Sigmoid colon (tissue), 4 donors: ENCODE data around the gene GSTT4.
"Not testable (repeated sequence)": the region's sequence is repeated elsewhere in the genome, so short reads cannot be mapped to it uniquely, and the experiment has no call there.

ENCODE experiments used
- EP300 ChIP-seq, 4 donors: sonication (generic); formaldehyde crosslinking; IDR thresholded peaks; one replicate each; pipeline ENCODE4 v1.6.1; 2017; ENCODE audit warnings: antibody characterized with exemption in 4 of 4
- POLR2A ChIP-seq, 2 donors: fragments of 450-650 bp; IDR thresholded peaks; one replicate each; pipeline ENCODE4 v1.6.1; 2016; ENCODE audit warnings: antibody characterized with exemption in 2 of 2, mild to moderate bottlenecking in 2 of 2, moderate library complexity in 2 of 2
- POLR2AphosphoS5 ChIP-seq, 4 donors: sonication (generic); formaldehyde crosslinking; IDR thresholded peaks; one replicate each; pipeline ENCODE4 v1.6.1; 2017; ENCODE audit warnings: antibody characterized with exemption in 4 of 4
- TF ChIP-seq, protein P1 (sequence below), 4 experiments: fragments of 450-650 bp in 3 of 4; fragments of 200-600 bp in 1 of 4; IDR thresholded peaks; one replicate each; pipeline ENCODE4 v1.5.1; 2016 to 2019; ENCODE audit warnings: antibody characterized with exemption in 4 of 4, mild to moderate bottlenecking in 3 of 4, moderate library complexity in 2 of 4

DNA sequence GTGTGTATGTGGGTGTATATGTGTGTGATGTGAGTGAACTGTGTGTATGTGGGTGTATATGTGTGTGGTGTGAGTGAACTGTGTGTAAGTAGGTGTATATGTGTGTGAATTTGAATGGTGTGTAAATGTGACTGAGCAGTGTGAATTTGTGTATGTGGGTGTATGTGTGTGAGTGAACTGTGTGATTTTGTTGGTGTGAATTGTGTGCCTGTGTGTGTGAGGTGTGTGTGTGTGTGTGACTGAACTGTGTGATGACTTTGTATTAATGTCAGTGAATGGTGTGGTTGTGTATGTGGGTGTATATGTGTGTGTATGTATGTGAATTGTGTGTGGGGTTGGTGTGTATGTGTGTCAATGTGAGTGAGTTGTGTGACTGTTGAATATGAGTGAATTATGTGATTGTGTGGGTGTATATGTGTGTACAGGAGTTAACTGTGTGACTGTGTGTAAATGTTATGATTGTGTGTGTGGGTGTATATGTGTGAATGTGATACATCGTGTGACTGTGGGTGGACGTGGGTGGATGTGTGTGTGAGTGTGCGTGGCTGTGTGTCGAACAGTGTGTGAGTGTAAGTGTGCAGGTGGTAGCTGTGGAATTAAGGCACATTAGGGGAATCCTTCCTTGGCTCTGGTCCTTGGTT is 18.6 kb downstream of the GSTT4 start:
- not testable (repeated sequence) for TF ChIP-seq EP300, POLR2AphosphoS5, POLR2A (IDR thresholded peaks at IDR 0.05)
- TF ChIP-seq, protein P1, sequence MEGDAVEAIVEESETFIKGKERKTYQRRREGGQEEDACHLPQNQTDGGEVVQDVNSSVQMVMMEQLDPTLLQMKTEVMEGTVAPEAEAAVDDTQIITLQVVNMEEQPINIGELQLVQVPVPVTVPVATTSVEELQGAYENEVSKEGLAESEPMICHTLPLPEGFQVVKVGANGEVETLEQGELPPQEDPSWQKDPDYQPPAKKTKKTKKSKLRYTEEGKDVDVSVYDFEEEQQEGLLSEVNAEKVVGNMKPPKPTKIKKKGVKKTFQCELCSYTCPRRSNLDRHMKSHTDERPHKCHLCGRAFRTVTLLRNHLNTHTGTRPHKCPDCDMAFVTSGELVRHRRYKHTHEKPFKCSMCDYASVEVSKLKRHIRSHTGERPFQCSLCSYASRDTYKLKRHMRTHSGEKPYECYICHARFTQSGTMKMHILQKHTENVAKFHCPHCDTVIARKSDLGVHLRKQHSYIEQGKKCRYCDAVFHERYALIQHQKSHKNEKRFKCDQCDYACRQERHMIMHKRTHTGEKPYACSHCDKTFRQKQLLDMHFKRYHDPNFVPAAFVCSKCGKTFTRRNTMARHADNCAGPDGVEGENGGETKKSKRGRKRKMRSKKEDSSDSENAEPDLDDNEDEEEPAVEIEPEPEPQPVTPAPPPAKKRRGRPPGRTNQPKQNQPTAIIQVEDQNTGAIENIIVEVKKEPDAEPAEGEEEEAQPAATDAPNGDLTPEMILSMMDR (IDR thresholded peaks at IDR 0.05), result not testable (repeated sequence)
